Bone marrow (tissue), 2 donors: ENCODE results near the gene CYP4V2.
A peak's percentile ranks its signal among the peaks of the same experiment; 100 is the strongest.

Experiments used
- DNase-seq, 2 donors: peaks; one replicate each; lab custom pipeline; 2025; lab: John Stamatoyannopoulos, UW

The CYP4V2 gene

DNA sequence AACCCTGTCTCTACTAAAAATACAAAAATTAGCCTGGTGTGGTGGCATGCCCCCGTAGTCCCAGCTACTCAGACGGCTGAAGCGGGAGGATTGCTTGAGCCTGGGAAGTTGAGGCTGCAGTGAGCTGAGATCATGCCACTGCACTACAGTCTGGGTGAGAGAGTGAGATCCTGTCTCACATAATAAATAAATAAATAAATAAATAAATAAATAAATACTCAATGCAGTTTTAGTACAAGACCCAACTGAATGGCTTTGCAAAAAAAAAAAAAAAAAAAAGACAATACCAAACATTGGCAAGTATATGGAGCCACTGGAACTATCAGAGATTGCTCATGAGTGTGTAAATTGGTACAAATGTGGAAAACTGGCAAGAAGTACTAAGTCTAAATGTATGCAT, 3.3 kb upstream of the CYP4V2 start:
- DNase-seq, result no peak

- no peak for DNase-seq
Observed at GRCh38 chr4:186189656-186190055, 1.7 kb upstream of the CYP4V2 start.

GRCh38 chr4:186190581-186191199, 677 bp upstream of the CYP4V2 start:
- peak in 1 of 2 donors; percentile 32 for DNase-seq

GRCh38 chr4:186192066-186192612, 772 bp downstream of the CYP4V2 start:
- peak in 1 of 2 donors; percentile 40 for DNase-seq

- no peak for DNase-seq
Observed at GRCh38 chr4:186193851-186194250, 2.5 kb downstream of the CYP4V2 start.

GRCh38 chr4:186196063-186196462, 4.7 kb downstream of the CYP4V2 start:
- DNase-seq, result no peak

DNA sequence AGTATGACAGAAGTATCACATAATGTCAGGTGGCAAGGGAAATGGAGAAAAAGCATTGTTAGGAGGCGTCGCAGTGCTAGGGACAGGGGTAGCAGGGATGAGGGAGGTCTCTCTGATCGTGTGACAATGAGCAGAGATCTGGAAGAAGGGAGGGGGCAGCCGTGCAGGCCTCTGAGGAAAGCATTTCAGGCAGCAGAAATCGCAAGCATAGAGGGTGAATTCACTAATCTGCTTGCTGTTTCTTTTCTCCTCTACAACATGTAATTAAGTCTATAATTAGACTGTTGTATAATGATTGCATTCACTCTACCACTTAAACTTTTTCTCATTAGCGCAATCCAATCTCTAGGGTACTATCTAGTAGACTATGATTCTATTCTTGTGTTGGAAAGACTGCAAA, 9.1 kb downstream of the CYP4V2 start:
- no peak for DNase-seq

- DNase-seq, result no peak
Observed at GRCh38 chr4:186201010-186201409, 9.6 kb downstream of the CYP4V2 start.

- DNase-seq, result peak in 1 of 2 donors; percentile 17
Observed at GRCh38 chr4:186201535-186202230, 10.3 kb downstream of the CYP4V2 start.

DNA sequence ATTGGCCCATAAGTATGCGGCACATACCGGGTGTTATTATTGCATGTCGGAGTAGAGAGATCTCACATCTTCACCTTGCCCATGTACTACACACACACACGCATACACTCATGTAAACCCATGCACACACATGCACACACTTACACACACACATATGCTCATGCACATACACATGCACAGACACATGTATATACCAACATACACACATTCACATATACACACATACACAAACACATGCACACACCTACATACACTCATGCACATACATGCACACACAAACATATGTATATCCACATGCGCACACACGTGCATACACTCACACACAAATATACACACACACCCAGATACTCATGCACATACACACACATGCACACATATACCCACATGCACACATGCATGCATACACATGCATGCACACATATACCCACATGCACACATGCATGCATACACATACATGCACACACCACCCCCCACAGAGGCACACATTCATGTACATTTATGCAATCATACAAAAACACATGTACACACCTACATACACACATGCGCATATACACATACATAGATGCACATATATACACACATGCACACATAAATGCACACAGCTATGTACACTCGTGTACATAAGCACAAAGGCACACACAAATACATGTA, 11.2 kb downstream of the CYP4V2 start:
- DNase-seq, result no peak

DNA sequence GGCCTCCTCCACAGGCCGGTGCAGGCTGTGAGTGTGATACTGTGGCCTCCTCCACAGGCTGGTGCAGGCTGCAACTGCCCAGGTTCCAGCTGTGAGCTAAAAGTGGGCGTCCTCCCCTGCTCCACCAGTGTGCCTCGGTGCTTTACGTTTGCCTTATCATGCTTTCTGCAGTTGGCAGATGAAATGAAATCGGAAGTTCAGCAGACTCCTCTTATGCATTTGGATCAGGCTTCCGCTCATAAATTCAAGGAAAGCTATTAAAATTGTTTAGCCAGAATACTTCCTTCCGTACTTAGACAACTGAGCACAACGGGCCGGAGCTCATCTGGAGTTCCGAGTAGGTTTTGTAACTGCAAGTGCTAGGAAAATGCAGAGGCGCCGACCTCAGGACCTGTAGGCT, 12.0 kb downstream of the CYP4V2 start:
- peak in 1 of 2 donors; percentile 36 for DNase-seq

- peak in 1 of 2 donors; percentile 60 for DNase-seq
Observed at GRCh38 chr4:186204103-186204559, 12.8 kb downstream of the CYP4V2 start.

DNA sequence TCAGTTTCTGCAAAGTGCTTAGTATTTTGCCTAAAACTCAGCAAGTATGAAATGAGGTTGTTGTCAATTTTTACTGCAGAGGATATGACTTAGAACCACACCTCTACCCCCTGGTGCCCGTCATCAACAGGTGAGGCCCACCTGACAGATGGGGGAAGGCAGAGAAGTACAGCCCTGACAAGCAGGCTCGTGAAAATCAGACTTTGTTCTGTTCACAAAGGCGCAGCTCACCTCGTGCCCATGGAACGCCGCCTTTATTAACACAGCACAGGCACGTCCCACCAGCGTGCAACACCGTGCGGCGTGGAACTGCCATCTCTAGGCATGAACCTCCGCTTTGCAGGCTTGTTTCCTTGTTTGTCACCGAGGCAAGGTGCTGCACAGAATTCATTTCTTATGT, 13.3 kb downstream of the CYP4V2 start:
- no peak for DNase-seq

DNA sequence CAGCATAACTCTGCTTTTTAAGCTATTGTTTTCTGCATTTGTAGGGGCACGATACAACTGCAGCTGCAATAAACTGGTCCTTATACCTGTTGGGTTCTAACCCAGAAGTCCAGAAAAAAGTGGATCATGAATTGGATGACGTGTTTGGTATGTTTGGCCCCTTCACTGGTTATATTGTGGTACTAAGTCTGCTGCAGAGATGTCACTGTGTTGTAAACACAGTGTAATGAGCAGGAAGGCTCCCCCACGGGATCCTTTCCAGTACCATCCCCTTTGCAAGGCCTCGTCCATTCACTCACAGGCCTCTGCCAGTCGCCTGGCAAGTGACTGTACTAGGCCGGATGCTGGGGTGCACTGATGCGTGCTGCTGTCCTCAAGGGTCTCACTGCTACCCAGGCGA, 13.8 kb downstream of the CYP4V2 start:
- no peak for DNase-seq

GRCh38 chr4:186216465-186217024, 25.2 kb downstream of the CYP4V2 start:
- DNase-seq, result no peak

- DNase-seq, result no peak
Observed at GRCh38 chr4:186217733-186218293, 26.4 kb downstream of the CYP4V2 start.

DNA sequence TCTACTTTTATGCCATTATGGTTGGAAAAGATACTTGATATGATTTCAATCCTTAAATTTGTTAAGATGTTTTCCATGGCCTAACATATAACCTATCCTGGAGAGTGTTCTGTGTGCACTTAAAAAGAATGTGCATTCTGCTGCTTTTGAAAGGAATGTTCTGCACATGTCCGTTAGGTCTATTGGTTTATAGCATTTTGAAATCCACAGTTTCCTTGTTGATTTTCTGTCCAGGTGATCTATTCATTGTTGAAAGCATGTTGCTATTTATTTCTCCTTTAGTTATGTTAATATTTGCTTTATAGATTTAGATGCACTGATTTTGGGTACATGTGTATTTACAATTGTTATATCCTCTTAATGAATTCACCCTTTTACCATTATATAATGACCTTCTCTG, 30.3 kb downstream of the CYP4V2 start:
- no peak for DNase-seq

DNA sequence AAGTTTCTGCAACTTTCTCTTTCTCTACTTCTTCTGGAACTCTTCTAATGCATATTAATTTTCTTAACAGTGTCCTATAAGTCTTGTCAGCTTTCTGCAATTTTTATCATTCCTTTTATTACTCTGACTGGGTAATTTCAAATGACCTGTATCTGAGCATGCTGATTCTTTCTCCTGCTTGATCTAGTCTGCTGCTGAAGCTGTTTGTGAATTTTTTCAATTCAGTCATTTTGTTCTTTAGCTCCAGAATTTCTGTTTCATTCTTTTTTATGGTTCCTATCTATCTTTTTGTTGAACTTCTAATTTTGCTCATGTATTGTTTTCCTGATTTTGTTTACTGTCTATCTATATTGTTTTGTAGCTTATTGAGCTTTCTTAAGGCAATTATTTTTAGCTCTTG, 34.5 kb downstream of the CYP4V2 start:
- DNase-seq, result no peak

GRCh38 chr4:186226521-186227189, 35.3 kb downstream of the CYP4V2 start:
- no peak for DNase-seq

DNA sequence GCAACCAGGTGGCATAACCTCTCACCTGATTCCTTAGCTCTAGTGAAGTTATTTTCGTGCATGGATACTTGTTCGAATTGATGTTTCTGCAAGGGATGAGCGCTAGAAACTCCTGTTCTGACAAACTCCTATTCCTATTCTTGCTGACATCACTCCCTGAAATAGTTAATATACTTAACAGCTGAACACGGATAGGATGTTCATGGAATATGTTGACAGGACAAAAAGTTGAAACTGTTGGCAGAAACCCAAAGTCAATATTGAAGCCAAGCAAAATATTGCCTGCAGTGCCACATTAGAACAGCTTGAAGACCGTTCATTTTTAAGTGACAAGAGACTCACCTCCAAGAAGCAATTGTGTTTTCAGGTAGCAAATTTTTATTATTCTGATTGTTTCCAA, 35.9 kb downstream of the CYP4V2 start, which contains the start of gene KLKB1:
TSS of gene KLKB1 (plus strand) at position 287 of the 400 bp plus-strand sequence. CDS start 689 bp downstream, outside the sequence.
- DNase-seq, result no peak

GRCh38 chr4:186227744-186228513, 36.6 kb downstream of the CYP4V2 start:
- no peak for DNase-seq
